ENCODE data around the gene F12.
A peak's percentile ranks its signal among the peaks of the same experiment; 100 is the strongest.

F12 gene

DNA sequence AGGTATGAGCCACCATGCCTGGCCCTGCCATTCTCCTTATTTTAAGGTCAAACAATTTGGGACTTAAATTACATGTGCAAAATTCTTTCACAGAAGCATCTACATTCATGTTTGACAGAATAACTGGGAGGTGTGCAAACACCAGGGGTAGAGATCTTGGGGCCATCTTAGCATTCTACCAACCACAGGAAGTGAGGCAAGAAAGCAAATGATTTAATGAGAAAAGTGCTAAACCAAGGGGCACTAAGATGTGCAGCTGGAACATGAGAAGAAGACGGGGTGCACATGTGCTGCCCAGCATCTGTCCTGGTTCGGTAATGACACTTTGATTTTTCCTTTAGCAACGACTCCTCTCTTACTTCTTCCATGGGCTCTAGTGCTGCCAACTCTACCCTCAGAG, 1.2 kb upstream of the F12 start:
- DNase-seq: no peak

DNA sequence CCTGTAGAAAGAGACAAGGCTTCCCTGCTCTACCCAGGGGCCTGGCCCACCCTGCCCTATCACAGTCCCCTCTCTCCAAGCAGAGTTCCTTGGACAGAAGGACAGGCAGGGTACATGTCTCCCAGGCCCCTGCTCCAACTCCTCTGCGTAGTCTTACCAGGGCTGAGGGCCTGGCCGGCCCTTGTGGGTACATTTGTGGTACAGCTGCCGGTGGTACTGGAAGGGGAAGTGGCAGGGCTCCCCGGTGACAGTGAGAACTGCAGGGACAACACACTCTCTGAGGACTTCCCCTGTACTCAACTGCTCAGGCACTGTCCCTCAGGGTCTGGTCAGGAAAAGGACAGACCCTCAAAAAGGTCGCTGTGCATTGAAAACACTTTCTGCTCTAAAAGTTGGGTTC, 3.6 kb downstream of the F12 start:
- DNase-seq: peak; percentile 75

DNA sequence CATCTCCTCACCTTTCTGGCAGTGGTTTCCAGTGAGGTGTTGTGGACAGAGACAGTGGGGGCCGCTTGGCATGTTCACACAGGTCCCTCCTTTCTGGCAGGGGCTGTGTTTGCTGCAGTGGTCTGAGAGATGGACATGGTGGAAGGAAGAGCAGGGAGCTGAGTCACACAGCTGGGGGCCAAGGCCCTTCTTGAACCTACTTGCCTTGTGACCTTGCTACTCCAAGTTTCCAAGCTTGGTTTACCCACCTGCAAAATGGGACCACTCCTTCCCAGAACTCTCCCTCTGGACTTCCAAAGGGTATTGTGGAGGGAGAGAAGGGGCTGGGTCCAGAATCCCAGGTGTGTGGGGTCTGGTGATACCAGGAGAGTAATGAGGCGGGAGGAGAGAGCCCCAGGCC, 4.1 kb downstream of the F12 start:
- DNase-seq: no peak

DNA sequence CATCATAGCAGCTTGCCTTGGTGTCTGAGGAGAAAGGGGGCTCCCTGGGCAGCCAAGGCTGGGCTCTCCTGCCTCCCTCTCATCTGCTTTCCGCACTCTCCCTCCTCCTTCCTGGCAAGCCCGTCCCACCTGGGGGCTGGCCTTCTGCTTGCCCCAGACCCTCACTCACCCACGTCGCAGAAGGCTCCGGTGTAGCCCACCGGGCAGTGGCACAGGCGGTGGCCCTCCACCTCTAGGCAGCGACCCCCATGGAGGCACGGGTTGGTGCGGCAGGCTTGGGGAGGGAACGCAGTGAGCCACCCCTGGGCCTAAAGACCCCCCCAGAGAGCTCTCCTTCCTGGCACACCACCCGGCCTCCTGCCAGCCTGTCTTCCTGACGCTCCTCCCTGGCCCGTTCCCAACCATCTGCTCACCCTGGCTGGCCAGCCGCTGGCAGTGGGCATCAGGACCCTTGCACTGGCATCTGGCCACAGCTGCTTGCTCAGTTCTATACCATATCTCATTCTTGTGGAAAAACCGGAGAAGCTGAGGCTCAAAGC, 4.7 kb downstream of the F12 start:
- DNase-seq: no peak

DNA sequence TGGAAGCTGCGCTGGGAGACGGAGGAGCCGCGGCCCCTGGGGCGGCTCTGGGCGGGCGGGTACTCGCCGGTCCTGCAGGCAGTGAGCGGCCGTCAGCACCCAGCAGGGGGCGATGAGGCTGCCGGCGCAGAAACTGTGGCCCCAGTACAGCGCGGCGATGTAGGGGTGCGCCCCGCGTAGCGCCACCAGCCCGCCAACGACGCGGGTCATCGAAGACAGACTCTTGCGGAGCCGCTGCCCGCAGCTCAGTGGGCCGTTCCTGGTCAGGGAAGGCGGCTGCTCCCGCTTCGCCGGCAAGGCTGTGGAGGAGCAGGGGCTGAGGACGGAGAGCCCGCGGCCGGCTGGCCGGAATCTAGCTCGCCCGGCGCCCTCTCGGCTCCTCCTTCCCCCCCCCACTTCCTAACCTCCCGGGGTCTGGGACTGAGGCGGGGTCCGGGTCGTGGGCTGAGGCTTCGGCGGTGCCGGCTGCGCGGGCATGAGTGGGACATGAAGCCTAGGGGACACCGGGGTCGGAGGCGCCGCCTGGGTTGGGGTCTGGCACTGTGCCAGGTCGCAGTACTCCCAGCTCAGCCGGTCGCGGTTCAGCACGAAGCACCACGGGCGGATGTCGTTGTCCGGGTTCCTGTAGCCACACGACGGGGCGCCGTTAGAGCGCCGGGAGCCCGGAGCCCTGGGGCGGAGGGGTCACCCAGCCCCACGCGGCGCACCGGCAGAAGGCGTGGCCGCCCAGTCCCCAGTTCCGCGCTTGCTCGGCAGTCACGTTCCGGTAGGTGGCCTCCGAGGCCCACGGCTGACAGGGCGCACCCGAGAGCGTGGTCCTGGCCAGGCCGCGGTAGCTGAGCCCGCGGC, 5.3 kb downstream of the F12 start:
- peak; percentile 90 for DNase-seq

DNA sequence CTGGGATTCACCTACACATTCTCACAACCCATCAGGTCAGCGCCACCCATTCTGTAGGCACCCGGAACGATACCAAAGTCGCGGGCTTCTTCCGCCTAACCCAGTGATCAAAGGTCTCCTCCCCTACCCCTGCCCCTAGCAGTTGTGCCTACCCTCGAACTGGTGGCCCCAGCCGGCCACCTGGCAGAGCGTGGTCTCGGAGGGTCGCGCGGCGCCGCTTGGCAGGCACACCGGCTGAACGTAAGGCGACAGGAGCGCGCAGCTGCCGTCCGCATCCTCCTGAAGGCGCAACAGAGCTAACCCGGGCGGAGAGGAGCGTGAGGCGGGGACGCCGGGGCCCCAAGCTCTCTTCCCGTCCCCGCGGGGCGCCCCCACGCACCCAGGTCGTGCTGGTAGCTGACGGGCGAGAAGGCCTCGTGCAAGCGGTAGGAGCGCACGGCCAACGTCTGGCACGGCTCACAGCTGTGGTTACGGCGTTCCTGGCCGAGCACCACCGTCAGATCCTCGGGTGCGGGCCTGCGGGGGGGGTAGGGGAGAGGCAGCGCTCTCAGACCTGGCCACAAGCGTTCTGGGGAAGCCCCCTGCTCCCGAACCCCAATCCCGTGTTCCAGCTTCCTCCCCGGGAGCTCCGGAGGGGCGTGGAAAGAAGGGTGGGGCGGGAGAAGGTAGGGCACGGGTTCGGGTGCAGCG, 6.1 kb downstream of the F12 start:
- peak; percentile 61 for DNase-seq

DNA sequence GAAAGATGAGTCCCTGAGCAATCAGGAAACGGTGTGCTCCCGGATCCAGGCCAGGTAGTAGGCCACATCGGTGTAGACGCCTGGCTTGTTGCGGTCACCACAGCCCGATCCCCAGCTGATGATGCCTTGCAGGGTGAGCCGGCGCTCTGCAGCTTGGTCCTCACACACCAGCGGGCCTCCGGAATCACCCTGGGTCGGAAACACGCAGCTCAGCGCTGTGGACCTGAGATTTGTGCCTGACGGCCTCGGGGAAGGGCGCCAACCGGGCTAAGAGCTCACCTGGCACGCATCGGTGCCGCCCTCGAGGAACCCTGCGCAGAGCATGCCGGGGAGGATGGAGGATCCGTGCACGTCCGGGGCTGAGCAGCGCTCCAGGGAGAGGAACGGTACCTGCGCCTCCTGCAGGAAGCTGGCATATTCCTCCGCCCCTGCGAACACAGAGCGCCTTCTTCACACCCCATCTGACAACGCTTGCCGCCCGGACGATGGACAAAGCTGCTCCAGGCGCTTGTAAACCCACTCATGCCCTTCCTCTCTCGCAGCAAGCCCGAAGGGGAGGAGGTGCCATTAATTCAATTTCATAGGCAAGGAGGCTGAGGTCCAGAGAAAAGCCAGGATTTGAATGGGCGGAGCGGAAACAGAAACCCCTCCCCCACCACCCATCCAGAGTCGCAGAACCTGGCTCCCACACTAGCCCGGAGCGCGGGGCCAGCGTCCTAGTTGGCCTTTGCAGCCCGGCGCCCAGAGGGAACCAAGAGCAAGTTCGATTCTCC, 6.9 kb downstream of the F12 start:
- DNase-seq: peak; percentile 66

DNA sequence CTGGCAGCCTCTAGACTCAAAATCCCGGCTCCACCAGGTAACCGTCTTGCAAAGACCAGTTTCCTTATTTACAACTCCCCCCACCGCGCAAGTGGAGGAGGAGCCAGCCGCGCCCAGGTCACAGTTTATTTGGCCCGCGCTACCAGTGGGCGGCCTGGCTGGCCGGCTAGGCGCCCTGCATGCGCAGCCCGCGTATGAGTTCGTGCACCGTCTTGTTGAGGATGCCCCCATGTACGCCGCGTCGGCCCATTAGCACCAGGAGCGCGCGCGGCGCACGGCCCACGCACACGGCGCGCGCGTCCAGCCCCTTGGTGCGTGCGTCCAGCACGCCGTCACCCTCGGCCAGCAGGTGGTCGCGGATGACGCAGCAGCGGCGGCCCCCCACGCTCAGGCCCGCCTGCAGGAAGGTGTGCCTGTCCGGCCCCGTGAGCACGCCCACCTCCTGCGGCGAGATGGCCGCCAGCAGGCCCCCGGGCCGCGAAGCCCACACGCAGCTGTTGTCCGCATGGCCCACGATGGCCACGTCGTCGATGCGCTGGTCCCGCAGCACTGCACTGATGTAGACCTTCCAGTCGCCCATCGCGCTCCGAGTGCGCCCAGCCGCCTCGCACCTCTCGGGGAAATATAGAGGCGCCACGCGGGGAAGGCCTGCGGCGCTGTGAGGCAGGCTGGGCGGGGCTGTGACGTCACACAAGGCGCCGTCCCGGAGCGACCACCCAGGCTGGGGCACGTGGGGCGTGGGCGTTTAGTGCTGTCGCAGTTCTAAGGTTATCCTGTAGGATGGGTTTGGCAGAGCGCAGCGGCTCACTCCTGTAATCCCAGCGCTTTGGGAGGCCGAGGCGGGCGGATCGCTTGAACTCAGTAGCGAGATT, 9.1 kb downstream of the F12 start, which contains the start of gene PFN3:
Gene PFN3 (minus strand): TSS at position 665 of the 872 bp plus-strand sequence. CDS start 85 bp downstream, at position 580.
- no peak for DNase-seq

DNA sequence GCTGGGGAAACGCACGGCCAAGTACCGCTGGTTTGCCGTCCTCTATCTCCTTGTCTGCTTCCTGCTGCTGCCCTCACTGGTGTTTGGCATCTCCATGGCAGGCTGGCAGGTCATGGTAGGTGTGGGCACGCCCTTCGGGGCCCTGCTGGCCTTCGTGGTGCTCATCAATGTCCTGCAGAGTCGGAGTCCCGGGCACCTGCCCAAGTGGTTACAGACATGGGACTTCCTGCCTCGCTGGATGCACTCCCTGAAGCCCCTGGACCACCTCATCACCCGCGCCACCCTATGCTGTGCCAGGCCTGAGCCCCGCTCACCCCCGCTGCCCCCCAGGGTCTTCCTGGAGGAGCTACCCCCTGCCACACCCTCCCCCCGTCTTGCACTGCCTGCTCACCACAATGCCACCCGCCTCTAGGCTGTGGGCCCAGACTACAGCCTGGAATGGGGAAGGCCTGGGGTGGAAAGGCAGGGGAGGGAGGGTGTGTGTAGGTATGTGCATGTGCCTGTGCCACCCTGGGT, 11.4 kb downstream of the F12 start:
- DNase-seq: no peak

DNA sequence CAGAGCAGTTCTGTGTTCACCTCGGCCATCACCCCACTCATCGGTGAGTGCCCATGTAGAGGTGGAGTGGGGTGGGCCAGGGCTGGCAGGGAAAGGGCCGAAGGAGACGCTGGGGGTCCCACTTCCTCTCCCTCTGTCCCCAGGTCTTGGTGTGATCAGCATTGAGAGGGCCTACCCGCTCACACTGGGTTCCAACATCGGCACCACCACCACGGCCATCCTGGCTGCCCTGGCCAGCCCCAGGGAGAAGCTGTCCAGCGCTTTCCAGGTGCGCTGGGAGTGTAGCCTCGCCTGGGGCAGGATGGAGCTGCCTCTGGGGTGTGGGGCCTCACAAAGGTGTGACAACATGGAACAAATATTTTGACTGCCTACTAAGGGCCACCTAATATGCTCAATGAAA, 12.6 kb downstream of the F12 start:
- no peak for DNase-seq

DNA sequence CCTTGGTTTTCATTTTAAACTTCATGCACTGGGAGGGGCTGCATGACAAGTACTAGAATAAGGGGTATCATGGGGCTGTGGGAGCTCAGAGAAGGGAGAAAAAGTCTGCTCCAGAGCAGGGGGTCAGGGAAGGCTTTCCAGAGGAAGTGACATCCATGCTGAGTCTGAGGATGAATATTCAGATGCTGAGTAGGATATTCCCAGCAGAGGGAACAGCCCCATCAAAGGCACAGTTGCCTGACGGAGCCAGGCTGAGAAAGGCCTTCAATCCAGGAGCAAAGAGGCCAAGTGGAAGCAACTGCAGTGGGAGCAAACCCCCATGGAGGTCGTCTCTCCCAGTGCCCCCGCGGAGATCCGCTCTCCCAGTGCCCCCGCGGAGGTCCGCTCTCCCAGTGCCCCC, 13.3 kb downstream of the F12 start:
- no peak for DNase-seq

DNA sequence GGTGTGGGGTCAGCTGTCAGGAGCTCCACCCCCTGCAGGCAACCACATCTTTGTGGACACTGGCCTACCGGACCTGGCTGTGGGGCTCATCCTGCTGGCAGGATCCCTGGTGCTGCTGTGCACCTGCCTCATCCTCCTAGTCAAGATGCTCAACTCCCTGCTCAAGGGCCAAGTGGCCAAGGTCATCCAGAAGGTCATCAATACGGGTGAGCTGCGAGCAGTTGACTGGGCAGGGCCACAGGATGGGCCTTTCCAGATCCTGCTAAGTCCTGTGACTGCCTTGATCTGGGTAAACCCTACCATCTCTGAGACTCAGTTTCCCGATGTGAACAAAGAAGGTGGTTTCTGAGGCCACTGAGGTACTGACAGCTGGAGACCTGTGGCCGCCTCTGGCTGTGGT, 15.4 kb downstream of the F12 start:
- no peak for DNase-seq

DNA sequence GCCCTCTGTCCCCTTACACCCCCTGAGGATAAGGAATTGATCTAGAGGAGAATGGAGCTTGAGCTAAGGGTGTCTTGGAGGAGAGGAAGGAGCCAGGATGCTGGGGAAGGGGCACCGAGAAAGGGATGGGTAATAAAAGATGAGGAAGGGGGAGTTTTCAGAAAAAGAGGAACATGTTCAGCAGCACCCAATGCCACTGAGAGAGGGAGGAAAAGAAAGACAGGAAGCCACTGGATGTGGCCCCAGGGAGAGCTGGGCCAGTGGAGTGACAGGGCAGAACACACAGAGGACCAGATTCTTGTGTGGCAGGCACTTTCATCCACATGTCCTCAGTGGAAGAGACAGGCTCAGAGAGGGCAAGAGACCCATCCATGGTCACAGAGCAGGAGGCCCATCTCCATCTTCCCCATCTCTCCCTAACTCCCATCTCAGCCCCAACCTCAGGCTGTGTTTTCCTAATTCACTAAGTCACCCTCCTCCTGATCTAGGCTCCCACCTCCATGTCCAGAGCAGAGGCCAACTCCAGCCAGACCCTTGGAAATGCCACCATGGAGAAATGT, 16.1 kb downstream of the F12 start:
- no peak for DNase-seq

DNA sequence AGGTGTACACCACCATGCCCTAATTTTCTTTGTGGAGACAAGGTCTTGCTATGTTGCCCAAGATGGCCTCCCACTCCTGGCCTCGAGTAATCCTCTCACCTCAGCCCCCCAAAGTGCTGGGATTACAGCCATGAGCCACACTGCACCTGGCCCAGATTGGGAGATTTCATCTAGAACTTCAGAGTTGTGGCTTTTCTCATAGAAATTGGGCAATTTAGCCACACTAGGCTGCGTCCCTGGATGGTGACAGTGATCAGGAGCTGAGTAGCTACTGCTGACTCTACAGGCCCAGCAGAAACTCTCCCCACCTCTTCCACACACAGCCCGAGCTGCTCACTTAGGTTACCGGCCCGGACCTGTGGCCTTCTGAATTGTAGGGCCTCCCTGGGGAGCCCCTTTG, 16.6 kb downstream of the F12 start:
- no peak for DNase-seq

DNA sequence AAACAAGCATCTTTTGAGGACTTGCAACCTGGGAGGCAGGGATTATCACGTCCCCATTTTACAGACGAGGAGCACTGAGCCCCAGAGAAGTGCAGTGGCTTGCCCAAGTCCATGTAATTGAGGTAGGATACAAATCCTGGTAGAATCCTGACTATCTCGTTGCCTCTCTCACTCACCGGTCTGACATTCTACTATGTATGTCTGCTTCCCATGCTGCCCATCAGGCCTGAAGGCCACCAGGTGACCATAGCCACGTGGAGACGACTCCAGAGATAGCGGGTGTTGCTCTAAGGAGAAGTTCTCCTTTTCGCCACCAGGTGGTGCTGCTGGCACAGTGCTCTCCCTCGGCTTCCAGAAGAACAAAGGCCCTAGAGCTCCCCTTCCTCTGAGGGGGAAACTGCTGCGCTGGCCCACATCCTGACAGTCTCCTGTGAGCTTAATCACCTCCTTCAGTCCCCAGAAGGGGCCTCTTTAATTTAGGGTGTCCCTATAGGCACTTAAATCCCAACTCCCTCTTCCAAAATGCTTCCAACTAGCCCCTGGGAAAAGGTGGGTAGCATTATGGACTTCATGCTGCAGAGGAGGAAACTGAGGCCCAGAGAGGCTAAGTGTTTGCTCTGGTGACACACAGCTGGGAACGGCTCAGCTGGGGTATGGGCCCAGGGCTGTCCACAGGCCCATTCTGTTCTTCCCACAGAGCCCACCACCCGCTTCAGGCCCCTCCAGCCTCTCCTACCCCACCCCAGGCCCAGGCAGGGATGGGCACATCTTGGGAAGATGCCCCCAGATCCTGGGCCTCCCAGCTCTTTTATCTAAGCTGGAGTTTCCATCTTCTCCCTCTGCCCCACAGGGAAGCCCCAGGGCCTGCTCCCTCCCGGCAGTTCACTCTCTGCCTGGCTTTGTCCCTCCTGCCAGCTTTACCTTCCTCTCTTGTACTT, 18.7 kb downstream of the F12 start:
- peak; percentile 88 for DNase-seq

DNA sequence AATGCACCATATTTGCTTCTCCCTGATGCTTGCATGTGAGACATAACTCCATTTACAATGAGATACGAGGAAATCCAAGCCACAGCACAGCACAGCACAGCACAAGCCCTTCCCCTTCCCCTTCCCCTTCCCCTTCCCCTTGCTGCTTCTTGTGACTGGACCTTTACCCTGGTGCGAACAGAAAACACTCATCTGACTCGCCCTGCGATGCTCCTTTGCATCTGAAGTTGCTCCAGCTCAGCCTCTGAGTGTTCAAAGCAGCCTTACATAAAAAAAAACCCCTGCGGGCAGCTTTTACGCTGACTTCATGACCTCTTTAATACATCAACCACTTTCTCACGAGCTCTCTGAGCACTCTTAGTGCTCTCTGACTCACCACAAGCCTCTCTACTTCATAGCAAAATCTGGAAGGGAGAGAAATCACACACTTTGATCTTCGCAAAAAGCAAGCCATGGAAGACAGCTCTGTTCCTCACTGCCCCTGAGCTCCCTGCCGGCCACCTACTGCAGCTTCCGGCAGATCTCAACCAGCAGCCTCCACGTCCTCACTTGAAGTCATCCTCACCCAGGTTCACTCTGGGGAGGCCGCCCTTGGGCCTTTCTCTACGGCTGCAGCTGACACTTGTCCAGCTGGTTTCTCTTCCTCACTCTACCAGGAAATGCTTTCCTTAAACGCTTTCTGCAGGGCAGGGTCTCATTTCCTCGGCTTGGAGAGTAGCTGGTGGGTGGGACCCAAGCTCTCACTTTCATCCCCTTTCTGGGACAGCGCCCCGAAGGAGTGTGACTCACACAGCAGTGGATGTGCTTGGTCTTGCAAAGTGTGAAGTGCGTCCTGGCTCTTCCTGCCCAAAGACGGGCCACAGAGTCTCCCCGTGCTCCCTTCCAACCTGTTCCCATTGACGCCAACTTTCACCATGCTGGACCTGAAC, 19.9 kb downstream of the F12 start:
- DNase-seq: peak; percentile 61

DNA sequence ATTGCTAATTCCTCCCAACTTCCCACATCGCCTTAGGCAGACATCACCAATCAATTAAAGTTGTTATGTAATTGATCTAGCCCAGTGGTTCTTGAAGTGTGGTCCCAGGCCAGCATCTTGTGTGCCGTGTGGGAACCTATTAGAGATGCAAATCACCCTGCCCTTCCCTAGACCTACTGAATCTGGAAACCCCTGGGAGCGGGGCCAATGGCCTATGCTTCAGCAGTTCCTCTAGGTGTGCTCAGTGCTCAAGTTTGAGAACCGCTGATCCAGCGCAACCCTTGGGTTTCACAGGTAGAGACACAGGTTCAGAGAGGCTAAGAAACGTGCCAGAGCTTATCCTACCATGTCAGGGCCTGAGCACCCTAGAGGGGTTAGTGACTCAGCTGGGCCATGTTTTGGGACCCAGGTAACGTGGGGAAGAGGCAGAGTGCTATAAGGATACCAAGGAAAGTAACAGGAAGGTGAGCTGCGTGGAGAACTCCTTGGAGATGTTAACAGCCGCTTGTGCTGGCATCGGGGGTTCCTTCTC, 20.8 kb downstream of the F12 start:
- no peak for DNase-seq

DNA sequence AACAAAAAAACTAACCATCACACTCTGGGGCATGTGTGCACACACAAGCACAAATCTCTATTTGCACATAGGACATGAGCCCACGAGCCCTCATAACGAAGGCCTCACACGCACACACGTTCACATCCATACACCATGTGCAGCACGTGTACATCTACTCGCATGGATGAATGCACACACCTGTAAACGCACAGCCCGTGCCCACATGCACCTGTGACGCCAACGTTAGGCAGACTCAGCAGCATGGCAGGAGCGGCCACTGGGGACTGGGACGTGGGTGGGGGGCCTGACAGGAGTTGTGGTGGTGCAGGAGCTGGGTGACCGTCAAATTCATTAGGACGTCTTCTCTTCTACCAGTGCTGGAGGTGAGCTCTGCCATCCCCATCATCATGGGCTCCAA, 22.0 kb downstream of the F12 start:
- no peak for DNase-seq

DNA sequence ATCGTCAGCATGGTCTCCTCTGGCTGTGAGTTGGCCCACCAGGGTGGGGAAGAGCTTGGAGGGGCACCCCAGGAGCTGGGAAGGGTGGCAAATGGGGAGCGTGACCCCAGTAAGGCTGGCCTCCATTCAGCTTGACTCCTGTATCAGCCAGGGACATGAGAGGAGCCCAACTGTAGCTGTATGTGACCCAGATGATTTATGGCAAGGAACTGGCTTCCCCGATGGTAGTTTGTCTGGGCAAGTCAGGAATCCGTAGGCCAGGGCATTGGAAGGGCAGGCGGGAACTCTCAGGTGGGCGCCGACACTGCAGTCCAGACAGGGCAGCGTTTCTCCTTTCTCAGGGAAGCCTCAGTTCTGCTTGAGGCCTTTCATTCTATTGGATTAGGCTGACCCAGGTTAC, 22.8 kb downstream of the F12 start:
- DNase-seq: no peak

Data from CD4-positive, alpha-beta T cell treated with Interleukin-15 for 1 hour (primary cell).